Right hindlimb (tissue), 1 donor: ENCODE results near the gene MBOAT7.
"Not testable (repeated sequence)": the region's sequence is repeated elsewhere in the genome, so short reads cannot be mapped to it uniquely, and the experiment has no call there.

ENCODE experiments used
- DNase-seq: peaks from one replicate; pipeline ENCODE4 v3.0.0-alpha.2; 2018

Gene MBOAT7

DNA sequence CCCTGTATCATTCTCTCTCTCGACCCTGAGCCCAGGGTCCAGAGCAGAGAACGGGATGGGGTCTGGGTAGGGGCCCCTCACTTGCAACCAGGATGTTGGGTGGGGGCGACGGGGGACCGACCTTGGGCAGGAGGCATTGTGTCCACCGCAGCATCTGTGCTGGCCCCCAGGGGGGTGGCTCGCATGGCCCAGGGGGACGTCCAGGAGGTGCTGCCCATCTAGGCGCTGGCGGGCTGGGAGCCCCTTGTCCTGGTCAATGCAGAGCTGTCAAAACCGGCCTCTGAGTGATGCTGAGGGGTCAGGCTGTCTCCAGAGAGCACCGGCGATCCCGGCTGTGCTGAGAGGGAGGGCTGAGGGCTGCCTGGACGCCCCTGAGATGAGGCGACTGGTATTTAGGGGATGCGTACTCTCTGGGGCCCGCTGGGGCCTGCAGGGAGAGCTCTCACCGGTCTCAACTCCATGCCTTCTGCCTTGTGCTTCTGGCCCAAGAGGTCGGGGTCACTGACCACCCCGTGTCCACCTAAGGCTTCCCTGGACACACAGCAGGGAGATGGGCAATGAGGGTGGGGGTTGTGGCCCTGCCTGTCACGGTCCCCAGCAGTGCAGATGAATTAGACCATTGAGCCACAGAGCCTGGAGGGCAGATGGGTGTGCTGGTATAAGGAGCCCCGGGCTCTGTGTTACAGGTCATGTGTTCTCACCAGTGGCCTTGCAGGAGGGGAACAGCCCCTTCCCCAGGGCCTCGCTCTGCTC is 19.9 kb upstream of the MBOAT7 start:
- no peak for DNase-seq

DNA sequence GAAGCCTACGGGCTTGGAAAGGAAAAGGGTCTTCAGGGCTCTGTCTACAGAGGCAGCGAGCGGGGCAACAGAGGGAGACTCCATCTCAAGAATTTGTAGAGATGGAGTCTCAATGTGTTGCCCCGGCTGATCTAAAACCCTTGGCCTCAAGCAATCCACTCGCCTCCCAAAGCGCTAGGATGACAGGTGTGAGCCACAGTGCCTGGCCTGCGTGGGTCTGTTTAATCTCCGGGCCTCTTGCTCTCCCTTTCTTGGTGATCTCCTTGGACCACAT is 19.3 kb upstream of the MBOAT7 start:
- no peak for DNase-seq

DNA sequence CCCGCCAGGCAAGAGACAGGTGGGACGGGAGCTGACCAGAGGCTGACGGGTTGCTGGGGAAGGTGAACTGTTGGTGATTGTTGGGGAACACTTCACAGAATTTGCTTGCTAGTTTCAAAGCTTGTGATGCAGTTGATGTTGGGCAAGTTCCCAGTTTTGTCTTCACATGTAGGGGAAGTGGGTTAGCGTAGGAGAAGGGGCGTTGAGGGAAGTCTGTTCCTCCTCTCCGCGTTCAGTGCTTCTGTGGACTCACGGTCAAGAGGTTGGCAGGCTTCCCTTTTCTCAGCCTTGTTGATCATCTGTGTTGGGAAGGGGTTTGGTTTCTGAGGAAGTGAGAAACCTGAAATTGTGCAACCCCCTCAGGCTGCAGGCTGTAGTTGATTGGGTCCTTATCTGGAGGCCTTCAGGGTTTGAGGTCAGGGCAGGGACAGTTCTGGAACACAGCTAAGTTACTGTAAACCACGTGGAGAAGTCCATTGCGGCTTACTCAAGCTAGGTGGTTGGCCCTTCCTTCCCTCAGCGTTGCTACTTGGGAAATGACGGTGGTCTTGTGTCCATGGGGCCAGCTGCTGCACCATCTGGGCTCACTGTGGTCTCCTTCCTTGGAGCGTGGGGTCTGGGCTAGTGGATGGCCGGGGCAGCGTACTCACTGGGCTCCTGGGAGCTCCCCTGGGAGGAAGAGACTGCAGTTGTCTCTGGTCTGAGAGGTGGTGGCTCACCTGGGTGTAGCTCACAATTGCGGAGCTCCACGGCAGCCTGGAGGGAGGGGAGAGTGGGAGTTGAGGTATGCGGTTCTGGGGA is 18.8 kb upstream of the MBOAT7 start:
- peak; percentile 68 for DNase-seq

DNA sequence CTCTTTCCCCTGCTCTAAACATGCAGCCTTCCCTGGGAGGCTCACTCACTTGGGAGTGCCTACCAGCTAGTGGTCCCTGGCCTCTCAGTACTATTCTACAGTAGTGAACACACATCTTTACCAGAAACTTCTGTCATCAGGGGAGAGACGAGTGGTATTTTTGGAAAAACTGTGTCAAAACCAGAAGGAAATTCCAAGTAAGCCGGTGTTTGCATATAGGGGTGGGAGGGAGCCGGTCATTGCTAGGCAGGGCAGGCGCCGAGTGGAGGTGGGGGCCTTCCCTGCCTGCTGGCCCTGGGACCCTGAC is 18.2 kb upstream of the MBOAT7 start:
- no peak for DNase-seq

DNA sequence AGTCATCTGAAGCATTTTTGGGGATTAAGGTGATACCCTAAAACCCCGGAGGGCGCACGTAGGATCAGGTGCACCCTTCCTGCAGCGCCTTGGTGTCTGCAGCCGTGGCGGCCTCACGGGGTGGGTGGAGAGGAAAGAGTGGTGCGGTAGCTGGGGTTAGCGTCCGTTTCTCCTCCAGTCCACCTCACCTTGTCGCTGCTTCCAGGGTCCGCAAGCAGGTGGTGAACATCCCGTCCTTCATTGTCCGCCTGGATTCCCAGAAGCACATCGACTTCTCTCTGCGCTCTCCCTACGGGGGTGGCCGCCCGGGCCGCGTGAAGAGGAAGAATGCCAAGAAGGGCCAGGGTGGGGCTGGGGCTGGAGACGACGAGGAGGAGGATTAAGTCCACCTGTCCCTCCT is 17.8 kb upstream of the MBOAT7 start:
- DNase-seq: not testable (repeated sequence)

DNA sequence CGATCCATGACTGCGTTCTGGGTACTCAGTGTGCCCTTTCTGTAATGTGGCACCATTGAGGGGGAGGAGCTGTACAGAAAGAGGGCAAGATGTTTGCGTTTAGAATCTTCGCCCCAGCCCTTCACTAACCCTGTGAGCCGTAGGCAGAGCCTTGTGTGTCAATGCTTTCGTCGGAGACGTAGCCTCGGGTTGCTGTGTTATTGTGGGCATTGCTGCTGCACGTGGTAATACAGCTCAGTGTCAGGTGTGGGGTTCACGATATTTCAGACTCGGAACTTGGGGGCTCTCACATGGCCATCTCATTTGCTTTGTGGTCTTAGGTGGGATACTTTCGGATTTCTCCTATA is 17.4 kb upstream of the MBOAT7 start:
- DNase-seq: no peak

DNA sequence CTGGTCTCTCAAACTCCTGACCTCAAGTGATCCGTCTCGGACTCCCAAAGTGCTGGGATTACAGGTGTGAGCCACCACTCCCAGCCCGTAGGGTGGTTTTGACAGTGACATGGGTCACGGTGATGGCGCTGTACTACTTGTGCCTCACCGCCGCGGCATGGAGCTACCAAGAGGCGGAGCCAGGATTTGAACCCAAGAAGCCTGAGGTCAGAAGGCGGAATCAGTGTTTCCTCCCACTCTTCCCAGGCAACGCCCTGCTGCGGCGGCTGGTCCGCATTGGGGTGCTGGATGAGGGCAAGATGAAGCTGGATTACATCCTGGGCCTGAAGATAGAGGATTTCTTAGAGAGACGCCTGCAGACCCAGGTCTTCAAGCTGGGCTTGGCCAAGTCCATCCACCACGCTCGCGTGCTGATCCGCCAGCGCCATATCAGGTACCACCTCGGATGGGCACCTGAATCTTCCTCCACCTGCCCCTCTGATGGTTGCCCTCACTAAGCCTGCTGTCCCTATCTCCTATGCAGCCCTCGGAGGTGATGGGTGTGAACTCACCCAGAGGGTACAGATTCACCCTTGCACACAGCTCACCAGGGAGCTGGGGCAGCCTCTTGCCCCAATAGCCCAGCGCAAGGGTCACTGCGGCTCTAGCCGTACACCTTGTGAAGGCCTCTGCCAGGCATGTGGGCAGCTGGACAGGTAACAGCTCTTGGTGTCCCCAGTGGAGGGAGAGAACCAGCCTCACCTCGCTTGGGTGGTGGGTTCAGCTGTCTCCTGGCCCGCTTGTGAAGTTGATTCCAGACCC is 16.9 kb upstream of the MBOAT7 start:
- DNase-seq: no peak

DNA sequence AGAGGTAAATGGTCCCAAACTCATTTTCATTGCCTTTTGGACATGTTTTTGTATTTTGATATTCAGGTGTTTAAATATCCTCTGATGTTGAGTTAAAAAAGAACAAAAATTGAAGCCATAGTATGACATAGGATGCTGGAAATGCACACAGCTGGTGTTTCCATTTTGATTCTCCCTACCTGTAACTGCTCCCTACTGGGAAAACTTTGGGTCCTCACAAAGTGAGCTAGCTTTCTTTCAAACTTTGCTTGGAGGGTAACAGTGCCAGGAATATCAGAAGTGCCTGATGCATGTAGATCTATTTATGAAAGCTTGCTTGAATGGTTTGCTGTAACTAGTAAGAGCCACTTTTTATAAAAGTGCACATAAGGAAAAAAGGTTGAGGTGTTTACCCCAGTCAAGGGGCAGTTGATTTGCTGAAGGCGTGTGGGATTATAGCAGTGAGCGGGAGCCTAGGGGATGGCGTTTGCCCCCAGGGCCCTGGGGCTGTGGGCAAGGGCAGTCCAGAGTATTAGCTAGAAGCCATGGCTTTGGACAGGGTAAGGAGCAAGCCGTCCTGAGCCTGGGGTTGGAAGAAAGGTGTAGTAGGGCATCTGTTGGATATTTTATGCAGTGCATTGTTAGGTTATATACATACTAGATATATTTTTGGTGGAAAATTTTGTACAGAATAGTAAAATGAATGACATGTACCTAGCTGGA is 15.5 kb upstream of the MBOAT7 start:
- no peak for DNase-seq

DNA sequence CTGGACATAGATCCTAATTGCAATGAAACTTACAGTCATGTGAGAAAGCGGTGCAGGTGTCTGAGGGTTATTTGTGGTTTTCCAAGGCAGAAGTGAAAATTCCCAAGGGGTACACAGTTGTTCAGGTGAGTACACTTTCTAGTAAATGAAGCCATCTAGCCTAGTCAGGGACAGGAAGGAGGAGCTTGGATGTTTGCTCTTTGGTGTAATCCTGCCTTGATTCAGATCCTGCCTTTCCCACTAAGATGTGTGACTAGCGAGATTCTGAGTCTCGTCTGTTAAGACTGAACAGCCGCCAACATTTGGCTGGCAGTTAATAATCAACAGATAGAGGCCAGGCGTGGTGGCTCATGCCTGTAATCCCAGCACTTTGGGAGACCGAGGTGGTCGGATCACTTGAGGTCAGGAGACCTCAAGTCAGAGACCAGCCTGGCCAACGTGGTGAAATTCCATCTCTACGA is 13.8 kb upstream of the MBOAT7 start:
- no peak for DNase-seq

DNA sequence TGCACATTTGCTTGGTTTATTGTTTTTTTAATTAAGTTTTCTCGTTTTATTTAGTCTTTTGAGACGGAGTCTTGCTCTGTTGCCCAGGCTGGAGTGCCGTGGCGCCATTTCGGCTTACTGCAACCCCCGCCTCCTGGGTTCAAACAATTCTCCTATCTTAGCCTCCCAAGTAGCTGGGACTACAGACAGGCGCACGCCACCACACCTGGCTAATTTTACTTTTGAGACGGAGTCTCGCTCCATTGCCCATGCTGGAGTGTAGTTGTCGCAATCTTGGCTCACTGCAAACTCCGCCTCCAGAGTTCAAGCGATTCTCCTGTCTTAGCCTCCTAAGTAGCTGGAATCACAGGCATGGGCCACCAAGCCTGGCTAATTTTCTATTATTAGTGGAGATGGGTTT is 12.6 kb upstream of the MBOAT7 start:
- DNase-seq: no peak

DNA sequence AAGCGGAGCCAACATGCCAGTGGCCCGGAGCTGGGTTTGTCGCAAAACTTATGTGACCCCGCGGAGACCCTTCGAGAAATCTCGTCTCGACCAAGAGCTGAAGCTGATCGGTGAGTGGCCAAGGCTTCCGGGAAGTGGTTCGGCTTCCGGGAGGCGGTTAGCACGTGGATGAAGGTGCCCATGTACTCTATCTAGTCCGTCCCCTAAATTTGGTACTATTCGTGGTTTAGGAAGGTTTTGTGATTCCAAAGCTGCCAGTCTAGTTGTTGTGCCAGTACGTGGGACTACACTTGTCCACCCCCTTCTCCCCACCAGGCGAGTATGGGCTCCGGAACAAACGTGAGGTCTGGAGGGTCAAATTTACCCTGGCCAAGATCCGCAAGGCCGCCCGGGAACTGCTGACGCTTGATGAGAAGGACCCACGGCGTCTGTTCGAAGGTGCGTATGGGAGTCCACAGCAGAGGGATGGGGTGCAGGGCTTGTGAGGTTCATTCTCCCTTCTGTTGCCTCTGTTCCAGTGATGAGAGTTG is 11.9 kb upstream of the MBOAT7 start:
- DNase-seq: no peak

DNA sequence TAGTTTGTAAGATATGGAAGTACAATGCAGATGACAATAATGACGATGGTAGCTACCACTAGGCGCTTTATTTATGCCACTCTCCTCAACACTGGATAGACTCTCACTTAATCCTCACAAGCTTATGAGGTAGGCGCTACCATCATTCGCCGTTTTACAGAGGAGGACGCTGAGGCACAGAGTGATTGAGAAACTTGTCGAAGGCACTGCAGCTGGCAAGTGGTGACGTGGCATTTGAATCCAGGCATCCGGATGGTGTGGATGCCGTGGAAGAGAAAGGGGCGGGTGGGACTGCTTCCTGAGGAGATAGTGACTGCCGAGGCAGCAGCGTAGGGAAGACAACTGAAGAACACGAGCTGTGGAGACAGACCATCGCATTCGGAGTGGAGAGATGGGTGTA is 10.0 kb upstream of the MBOAT7 start:
- DNase-seq: no peak

DNA sequence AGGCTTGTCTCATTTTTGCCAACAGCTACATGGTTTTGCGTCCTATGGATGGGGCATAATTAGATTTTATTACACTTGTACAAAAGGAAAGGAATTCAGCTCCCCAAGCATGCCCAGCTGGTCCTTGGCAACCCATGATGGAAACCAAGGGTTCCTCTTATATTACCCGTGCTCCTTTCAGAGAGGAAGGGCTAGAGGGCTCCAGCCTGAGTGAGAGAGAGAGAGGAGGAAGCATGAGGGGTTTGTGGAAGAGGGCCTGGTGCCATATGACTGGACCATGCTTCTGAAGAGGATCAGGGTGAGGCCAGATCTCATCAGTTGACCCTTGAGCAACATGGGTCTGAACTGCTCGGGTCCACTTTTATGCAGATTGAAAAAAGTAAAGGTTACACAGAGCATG is 7.7 kb upstream of the MBOAT7 start:
- no peak for DNase-seq

DNA sequence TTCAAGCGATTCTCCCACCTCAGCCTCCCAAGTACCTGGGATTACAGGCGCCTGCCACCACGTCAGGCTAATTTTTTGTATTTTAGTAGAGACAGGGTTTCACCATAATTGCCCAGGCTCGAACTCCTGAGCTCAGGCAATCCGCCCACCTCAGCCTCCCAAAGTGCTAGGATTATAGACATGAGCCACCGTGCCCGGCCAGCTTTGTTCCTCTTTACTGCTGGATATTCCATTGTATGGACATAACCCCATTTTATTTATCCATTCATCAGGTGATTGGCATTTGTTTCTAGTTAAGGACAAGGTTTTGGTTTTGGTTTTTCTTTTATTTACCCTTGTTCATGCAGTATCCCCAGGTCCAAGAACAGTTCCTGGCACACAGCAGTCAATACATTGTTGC is 7.2 kb upstream of the MBOAT7 start:
- no peak for DNase-seq

DNA sequence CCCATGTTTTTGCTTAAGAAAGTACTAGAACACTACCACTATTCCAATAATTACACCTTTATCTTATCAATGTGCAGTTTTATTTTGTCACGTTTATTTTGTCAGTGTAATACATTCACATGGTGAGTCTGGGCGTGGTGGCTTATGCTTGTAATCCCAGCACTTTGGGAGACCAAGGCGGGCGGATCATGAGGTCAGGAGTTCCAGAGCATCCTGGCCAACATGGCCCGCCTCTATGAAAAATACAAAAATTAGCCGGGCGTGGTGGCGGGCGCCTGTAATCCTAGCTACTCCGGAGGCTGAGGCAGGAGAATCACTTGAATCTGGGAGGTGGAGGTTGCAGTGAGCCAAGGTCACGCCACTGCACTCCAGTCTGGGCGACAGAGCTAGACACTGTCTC is 5.1 kb upstream of the MBOAT7 start:
- not testable (repeated sequence) for DNase-seq

DNA sequence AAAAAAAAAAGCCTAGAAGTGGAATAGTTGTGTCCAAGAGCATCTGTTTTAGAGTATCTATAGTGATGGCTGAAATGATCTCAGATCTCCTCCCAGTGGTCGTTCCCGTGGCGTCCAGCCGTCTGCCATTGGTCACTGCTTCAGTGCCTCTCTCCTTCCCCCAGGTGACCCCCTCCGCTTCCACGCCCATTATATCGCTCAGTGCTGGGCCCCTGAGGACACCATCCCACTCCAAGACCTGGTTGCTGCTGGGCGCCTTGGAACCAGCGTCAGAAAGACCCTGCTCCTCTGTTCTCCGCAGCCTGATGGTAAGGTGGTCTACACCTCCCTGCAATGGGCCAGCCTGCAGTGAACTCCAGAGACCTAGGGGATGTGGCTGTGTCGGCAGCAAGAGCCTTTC is 3.6 kb upstream of the MBOAT7 start:
- DNase-seq: no peak

DNA sequence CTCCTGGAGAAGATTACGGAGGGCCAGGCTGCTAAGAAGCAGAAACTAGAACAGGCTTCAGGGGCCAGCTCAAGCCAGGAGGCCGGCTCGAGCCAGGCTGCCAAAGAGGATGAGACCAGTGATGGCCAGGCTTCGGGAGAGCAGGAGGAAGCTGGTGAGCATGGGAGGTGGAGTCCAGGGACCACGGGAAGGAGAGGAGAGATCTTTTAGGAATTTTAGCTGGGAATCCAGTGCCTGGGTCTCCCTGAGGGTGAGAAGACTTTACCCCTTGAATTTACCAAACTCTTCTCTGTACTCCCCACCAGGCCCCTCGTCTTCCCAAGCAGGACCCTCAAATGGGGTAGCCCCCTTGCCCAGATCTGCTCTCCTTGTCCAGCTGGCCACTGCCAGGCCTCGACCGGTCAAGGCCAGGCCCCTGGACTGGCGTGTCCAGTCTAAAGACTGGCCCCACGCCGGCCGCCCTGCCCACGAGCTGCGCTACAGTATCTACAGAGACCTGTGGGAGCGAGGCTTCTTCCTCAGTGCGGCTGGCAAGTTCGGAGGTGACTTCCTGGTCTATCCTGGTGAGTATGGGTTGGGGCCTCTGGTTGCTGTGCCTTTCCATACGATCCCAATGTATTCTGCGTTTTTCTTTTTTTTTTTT is 2.6 kb upstream of the MBOAT7 start:
- no peak for DNase-seq

DNA sequence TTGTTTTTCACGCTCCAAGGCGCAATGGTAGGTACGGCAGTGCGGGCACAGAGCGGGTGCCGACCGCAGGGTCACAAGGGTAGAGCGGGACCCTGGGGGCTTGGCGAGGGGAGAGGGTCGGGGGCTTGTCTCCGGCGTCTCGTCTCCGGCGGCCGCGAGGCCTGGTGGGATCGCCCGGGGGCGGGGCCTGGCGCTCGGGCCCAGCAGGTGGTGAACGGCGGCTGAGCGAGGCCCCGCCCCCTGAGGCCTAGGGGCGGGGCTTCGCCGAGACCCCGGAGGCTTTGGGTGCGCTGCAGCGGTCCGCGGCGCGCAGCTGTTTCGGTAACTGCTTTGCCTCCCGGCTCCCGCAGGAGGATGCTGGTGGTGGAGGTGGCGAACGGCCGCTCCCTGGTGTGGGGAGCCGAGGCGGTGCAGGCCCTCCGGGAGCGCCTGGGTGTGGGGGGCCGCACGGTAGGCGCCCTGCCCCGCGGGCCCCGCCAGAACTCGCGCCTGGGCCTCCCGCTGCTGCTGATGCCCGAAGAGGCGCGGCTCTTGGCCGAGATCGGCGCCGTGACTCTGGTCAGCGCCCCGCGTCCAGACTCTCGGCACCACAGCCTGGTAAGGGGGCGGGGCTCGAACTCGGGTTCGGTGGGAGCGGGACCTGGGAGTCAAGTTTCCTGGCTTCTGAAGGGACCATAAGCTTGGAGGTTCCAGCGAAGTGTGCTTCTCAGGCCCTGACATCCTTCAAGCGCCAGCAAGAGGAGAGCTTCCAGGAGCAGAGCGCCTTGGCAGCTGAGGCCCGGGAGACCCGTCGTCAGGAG is 1.8 kb upstream of the MBOAT7 start, which contains the start of gene TSEN34:
TSEN34 (plus strand) TSS at position 298 of the 800 bp plus-strand sequence; CDS start at position 355, 57 bp downstream.
- no peak for DNase-seq

DNA sequence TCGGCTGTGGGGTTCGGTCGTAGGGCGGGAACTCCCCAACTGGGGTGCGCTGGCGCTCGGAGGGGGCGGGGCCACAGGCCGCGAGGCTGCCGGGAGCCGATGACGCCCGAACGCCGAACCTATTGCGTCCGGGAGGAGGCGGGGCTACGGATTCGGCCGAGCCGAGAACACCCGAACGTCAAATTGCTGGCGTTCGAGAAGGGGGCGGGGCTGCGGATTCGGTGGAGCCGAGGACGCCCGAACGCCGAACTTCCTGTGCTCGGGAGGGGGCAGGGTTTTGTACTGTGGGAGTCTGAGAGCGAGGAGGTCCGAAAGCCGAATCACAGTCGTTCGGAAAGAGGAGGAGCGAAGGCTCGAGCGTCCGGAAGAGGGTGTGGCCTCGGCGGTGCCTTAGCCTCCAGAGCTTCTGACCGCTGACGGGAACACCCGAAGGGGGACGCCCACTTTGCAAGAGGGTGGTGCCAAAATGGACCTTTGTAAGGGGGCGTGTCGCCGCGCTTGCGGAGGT is 1.2 kb upstream of the MBOAT7 start:
- DNase-seq: peak; percentile 100

DNA sequence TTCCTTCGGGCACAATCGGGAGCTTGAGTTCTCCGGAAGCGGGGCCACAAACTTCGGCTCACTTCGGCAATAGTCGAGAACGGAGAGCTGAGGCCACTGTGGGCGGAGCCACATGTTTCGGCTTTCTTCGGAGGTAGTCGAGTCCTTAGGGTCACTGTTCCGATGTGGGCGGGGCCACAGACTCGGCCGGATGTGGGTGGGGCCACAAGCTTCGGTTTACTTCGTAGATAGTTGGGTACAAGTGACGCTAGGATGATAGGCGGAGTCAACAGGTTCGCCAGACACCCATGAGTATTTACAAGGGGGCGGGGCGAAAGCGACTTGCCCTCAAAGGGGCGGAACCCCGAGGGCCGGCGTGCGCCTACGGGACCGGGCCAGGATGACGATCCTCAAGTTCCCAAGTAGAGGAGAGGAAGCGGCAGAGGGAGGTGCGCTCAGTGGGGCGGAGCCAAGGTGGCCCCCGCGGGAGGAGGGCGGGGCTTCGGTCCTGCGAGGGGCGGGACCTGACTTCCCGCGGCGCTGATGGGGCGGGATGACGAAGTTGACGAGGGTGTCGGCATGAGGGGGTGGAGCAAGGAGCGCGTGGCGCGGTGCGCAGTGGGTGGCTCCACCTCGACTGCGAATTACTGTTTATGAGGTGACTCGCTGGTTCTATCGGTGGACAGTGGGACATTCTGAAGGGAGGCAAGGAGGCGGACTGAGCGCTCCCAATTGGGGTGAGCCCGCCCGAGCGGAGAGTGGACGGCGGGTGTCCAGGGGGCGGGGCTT is 539 bp upstream of the MBOAT7 start:
- peak; percentile 100 for DNase-seq
